GM18502 (cell line): ENCODE results near the gene BRDT.
"Not testable (repeated sequence)": the region's sequence is repeated elsewhere in the genome, so short reads cannot be mapped to it uniquely, and the experiment has no call there.

Source experiments
- ATAC-seq: cut with Tn5 transposase; IDR thresholded peaks from one replicate; pipeline ENCODE4 v1.9.1; 2021; ENCODE audit warnings: mild to moderate bottlenecking; ENCODE audit not compliant: unreplicated experiment, poor library complexity

The BRDT gene

GRCh38 chr1:91980663-91981062, 31.5 kb downstream of the BRDT start:
- ATAC-seq: no peak

DNA sequence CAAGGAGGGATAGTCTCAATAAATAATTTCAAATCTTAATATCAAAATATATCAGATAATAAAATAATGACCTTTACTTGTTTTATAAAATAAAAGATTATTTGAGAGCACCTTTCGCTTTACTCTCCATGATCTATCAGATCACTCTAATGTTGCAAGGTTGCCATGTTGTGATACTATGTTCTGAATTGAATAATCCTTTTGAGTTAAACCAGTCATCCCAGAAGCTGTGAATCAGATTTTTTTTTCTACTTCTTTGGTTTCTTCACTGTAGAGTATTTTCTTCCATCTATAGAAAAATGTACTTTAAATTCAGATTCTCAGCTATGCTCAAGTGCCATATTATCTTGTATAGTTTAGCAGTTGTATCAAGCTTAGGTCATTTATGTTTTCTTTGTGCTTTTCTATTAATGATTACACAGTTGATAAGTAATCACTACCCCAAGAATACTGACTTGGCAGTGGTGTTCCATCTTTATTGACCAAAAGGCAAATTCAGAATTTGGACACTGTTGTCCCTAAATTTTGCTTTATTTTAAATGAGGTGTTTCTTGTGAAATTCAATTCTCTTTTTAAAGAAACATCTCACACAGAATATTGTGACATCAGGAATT, 32.9 kb downstream of the BRDT start:
- ATAC-seq: no peak

DNA sequence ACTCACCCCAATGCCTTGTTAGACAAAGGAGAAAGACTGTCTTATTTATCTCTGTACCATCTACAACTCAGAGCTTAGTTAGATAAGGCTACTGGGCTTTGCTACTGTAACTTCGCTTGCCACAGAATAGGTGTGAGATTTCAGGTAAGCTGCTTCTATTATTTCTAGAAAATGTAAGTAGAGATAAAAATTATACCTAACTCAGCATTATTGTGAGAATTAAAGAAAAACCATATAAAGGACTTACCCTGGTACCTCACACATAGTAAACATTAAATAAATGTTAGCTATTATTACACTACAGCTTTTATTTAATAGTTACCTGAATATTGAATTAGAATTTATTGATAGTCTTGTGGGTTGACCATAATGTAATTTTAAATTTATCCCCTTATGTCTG, 44.1 kb downstream of the BRDT start:
- ATAC-seq: no peak

DNA sequence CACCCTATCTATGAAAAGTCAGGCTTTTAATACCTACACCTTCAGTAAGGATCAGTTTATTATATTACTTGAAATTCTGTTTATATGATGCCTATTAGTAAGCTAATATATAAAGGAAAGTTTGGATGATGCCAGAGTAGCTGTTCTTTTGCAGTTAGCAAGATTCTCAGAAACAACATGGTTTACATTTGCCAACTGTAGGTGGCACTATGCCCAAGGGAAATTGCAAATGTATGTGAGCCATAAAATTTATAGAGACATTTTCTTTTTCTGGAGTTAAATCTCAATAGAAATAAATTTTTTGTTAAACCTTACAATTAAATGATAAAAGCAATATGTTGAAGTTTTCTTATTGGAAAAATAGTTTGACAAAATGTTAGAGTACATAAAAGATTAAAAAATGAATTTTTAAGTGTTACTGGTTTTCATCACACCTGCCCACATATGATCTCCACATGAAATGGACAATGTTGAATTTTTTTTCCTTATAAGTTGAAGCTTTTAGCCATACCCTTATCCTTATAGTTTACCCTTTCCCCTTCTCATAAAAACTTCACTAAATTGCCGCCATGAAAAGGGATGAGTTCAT, 48.5 kb downstream of the BRDT start:
- ATAC-seq: no peak

DNA sequence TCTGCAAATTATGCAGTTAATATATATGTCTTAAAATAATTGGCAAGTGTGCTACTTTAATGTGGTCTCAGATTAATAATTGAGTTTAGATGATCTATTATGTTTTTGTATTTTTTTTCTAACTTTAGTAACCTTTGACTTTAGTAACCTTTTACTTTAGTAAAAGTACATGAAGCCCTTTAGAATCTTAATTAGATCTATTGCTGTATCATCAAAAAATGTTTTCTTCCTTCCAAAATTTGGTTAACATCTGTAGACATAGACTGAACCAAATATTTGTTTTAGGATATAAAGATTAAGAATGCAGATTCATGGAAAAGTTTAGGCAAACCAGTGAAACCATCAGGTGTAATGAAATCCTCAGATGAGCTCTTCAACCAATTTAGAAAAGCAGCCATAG, 54.9 kb downstream of the BRDT start:
- ATAC-seq: no peak

- ATAC-seq: no peak
Measured at GRCh38 chr1:92013923-92014322, 64.7 kb downstream of the BRDT start.

DNA sequence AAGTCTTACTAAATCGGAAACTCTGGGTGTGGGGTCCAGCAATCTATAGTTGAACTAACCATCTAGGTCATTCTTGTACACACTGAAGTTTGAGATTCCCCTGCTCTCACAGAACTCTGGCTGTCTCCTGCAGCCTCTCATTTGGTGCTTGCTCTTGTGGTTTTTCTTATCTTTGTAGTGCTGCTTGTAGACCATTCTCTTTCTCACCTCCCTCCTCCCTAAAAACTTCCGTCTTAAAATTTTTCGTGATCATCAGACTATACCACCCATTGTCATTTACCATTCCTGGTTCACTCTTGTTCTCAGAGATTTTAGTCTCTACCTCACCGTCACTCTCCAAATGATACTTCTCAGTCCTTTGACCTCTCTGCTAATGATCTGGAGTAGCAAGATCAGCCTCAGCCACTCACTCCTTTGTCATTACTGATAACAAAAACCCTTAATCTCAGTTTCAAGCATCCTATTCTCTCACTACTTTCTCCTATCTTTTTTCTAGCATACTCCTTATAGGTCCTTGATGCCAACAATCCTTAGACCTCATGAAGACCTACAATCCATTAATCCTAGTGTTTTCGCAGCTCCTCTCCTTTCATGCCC, 67.6 kb downstream of the BRDT start:
- no peak for ATAC-seq

- no peak for ATAC-seq
Measured at GRCh38 chr1:92017656-92018055, 68.5 kb downstream of the BRDT start.

GRCh38 chr1:92026042-92026441, 76.8 kb downstream of the BRDT start:
- ATAC-seq: not testable (repeated sequence)

GRCh38 chr1:92026806-92027205, 77.6 kb downstream of the BRDT start:
- no peak for ATAC-seq

DNA sequence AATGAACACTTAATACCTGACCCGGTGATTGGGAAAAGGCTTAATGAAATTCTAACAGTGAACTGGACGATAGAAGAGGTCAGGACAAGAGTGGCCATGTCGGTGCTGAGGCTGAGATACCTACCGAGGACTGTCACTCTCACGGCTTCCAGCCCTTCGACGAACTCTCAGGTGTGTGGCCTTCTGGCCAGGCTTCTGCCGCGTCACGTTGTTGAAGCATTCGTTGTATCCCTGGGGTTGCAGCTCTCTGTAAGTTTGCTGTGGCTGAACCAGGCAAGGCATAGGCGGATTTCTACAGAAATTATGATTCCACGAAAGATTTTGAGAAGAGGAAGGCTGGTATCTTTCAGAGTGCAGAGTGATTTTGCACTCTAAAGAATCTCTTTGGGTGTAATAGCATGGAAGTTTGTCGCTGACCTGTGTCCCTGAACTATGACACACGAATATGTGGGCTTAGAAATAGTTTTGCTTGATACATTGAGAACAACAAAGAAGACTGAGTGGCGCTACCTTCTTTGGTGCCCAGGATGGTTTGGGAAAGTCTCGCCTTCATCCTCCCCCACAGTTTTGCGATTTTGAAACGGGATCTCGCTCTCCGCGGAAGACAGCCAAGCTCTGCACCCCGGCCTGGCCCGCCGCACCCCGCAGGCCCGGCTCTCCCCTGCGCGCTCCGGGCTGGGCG, 80.2 kb downstream of the BRDT start:
- ATAC-seq: no peak

DNA sequence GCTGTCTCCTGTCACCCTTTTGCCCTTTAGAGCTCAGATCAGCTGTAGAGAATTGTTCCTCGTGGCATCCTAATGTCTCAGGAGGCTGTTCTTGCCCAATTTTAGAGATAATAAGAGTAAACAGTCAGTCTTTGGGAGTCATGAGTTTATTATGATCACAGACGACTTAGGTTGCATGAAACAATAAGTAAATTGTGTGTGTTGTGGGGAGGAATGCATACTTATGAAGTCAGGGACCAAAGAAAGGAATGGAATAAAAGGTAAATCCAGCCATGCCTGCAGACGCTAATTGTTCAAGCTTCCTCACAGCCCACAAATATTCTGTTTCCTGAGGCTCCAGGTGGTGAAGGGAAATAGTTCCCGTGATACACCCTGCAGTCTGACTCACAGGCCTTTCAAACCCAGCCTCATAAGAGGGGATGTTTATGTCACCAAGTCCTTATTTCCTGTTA, 81.5 kb downstream of the BRDT start:
- ATAC-seq: no peak

GRCh38 chr1:92031281-92032110, 82.3 kb downstream of the BRDT start:
- ATAC-seq: no peak

DNA sequence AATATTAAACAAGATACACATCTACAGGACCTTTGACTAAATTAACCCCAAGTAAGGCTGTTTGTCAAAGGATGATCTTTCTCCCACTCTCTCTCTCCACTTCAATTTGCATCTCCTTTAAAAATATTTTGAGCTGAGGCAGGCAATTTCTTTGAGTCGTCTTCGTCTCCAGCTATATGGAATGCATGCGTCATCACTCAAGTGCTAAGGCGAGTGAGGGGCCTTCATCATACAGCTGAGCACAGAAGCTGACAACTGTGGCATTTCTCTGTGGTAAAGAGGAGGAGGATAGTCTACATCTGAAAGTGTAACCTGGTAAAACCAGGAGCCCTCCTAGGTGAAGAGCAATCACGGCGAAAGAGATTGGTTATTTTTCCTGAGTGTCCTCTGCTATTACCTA, 88.2 kb downstream of the BRDT start:
- ATAC-seq: no peak

GRCh38 chr1:92038695-92039346, 89.6 kb downstream of the BRDT start:
- no peak for ATAC-seq

- ATAC-seq: no peak
Measured at GRCh38 chr1:92040971-92041370, 91.8 kb downstream of the BRDT start.

DNA sequence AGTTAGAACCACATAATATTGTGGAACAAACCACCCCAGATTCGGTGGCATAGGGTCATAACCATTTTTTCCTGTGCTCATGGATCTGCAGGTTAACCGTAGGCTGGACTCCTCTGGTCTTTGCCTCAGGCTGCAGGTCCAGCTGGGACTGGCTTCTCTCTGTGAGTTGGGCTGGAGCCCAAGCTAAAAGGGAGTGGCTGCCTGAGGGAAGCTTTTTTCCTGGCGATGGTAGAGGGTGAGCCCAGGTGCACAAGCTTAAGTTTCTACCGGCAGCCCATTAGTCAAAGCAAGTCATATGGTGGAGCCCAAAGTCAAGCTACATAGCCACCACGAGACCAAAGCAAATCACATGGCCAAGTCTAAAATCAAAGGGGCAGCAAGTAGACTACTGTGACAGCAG, 94.4 kb downstream of the BRDT start:
- no peak for ATAC-seq

GRCh38 chr1:92045766-92046495, 96.7 kb downstream of the BRDT start:
- ATAC-seq: no peak

- ATAC-seq: no peak
Measured at GRCh38 chr1:92051948-92052347, 102.7 kb downstream of the BRDT start.
